ENCODE data around the gene SLC22A5.

Gene SLC22A5

GRCh38 chr5:132381614-132382013 is 12.1 kb downstream of the SLC22A5 start:
- H3K9me3 ChIP-seq (ENCODE audit: insufficient read depth, low read length, severe bottlenecking) = no peaks in the 10 kb centered on the region
- DNase-seq (no peak), ATAC-seq (ENCODE audit: insufficient read depth, low read depth) (no peak)
- H3K9ac ChIP-seq (ENCODE audit: low read depth, low read length) = no peak overlapping the region
- no peaks in the 10 kb centered on the region for H3K36me3 ChIP-seq (ENCODE audit: insufficient read depth, low read length)
- H3K4me1 ChIP-seq (ENCODE audit: insufficient read depth, low read length) = peaks cover 11% of the 10 kb centered on the region
- H3K27ac ChIP-seq (ENCODE audit: low read length) = no peak overlapping the region
- H3K4me2 ChIP-seq (ENCODE audit: insufficient read depth, low read length) = no peak overlapping the region
- H3K27me3 ChIP-seq (ENCODE audit: insufficient read depth, low read length, poor library complexity) = no peaks in the 10 kb centered on the region
- no peak overlapping the region for H2AFZ ChIP-seq (ENCODE audit: low read depth, low read length)
- TF ChIP-seq CTCF (IDR thresholded peaks at IDR 0.05; ENCODE audit: borderline replicate concordance, extremely low read depth, low read length, poor library complexity, severe bottlenecking) (no peak), EZH2 (IDR thresholded peaks at IDR 0.05; ENCODE audit: borderline replicate concordance, low read depth, low read length, severe bottlenecking) (no peak)
- no peaks in the 10 kb centered on the region for H4K20me1 ChIP-seq (ENCODE audit: insufficient read depth, low read length)
- H3K4me3 ChIP-seq (ENCODE audit: low read depth in 1 of 2, low read length in 2 of 2) = no peak overlapping the region
- no peaks in the 10 kb centered on the region for H3K79me2 ChIP-seq (ENCODE audit: insufficient read depth, low read length)

- no peaks in the 10 kb centered on the region for H3K79me2 ChIP-seq (ENCODE audit: insufficient read depth, low read length)
- ATAC-seq (ENCODE audit: insufficient read depth, low read depth) (no peak), DNase-seq (no peak)
- no peaks in the 10 kb centered on the region for H3K9me3 ChIP-seq (ENCODE audit: insufficient read depth, low read length, severe bottlenecking)
- H3K27me3 ChIP-seq (ENCODE audit: insufficient read depth, low read length, poor library complexity) = no peaks in the 10 kb centered on the region
- no peak overlapping the region for H3K4me2 ChIP-seq (ENCODE audit: insufficient read depth, low read length)
- no peaks in the 10 kb centered on the region for H3K36me3 ChIP-seq (ENCODE audit: insufficient read depth, low read length)
- peaks cover 26% of the 10 kb centered on the region for H3K4me1 ChIP-seq (ENCODE audit: insufficient read depth, low read length)
- H4K20me1 ChIP-seq (ENCODE audit: insufficient read depth, low read length) = no peaks in the 10 kb centered on the region
- H3K27ac ChIP-seq (ENCODE audit: low read length) = no peak overlapping the region
- H3K9ac ChIP-seq (ENCODE audit: low read depth, low read length) = no peak overlapping the region
- no peak overlapping the region for H2AFZ ChIP-seq (ENCODE audit: low read depth, low read length)
- no peak overlapping the region for H3K4me3 ChIP-seq (ENCODE audit: low read depth in 1 of 2, low read length in 2 of 2)
- TF ChIP-seq CTCF (IDR thresholded peaks at IDR 0.05; ENCODE audit: borderline replicate concordance, extremely low read depth, low read length, poor library complexity, severe bottlenecking) (no peak), EZH2 (IDR thresholded peaks at IDR 0.05; ENCODE audit: borderline replicate concordance, low read depth, low read length, severe bottlenecking) (no peak)
These were observed 13.8 kb downstream of the SLC22A5 start for GRCh38 chr5:132383261-132383660.

GRCh38 chr5:132383984-132384383 is 14.5 kb downstream of the SLC22A5 start:
- Histone ChIP-seq H3K4me2 (ENCODE audit: insufficient read depth, low read length) (no peak overlapping the region), H3K9ac (ENCODE audit: low read depth, low read length) (no peak overlapping the region), H2AFZ (ENCODE audit: low read depth, low read length) (no peak overlapping the region), H3K27me3 (ENCODE audit: insufficient read depth, low read length, poor library complexity) (no peaks in the 10 kb centered on the region), H3K36me3 (ENCODE audit: insufficient read depth, low read length) (no peaks in the 10 kb centered on the region), H3K4me1 (ENCODE audit: insufficient read depth, low read length) (peaks cover 26% of the 10 kb centered on the region), H3K4me3 (ENCODE audit: low read depth in 1 of 2, low read length in 2 of 2) (no peak overlapping the region), H3K27ac (ENCODE audit: low read length) (no peak overlapping the region), H4K20me1 (ENCODE audit: insufficient read depth, low read length) (no peaks in the 10 kb centered on the region), H3K79me2 (ENCODE audit: insufficient read depth, low read length) (no peaks in the 10 kb centered on the region), H3K9me3 (ENCODE audit: insufficient read depth, low read length, severe bottlenecking) (no peaks in the 10 kb centered on the region)
- DNase-seq = no peak
- TF ChIP-seq CTCF (IDR thresholded peaks at IDR 0.05; ENCODE audit: borderline replicate concordance, extremely low read depth, low read length, poor library complexity, severe bottlenecking) (no peak), EZH2 (IDR thresholded peaks at IDR 0.05; ENCODE audit: borderline replicate concordance, low read depth, low read length, severe bottlenecking) (no peak)
- no peak for ATAC-seq (ENCODE audit: insufficient read depth, low read depth)

GRCh38 chr5:132384506-132385050 is 15.1 kb downstream of the SLC22A5 start:
- H3K27ac ChIP-seq (ENCODE audit: low read length) = no peak overlapping the region
- ATAC-seq (ENCODE audit: insufficient read depth, low read depth) (no peak), DNase-seq (no peak)
- no peaks in the 10 kb centered on the region for H3K79me2 ChIP-seq (ENCODE audit: insufficient read depth, low read length)
- no peak overlapping the region for H3K9ac ChIP-seq (ENCODE audit: low read depth, low read length)
- no peaks in the 10 kb centered on the region for H4K20me1 ChIP-seq (ENCODE audit: insufficient read depth, low read length)
- H2AFZ ChIP-seq (ENCODE audit: low read depth, low read length) = no peak overlapping the region
- TF ChIP-seq EZH2 (IDR thresholded peaks at IDR 0.05; ENCODE audit: borderline replicate concordance, low read depth, low read length, severe bottlenecking) = no peak
- no peak for TF ChIP-seq CTCF (IDR thresholded peaks at IDR 0.05; ENCODE audit: borderline replicate concordance, extremely low read depth, low read length, poor library complexity, severe bottlenecking)
- no peaks in the 10 kb centered on the region for H3K27me3 ChIP-seq (ENCODE audit: insufficient read depth, low read length, poor library complexity)
- H3K4me2 ChIP-seq (ENCODE audit: insufficient read depth, low read length) = no peak overlapping the region
- H3K4me3 ChIP-seq (ENCODE audit: low read depth in 1 of 2, low read length in 2 of 2) = no peak overlapping the region
- no peaks in the 10 kb centered on the region for H3K9me3 ChIP-seq (ENCODE audit: insufficient read depth, low read length, severe bottlenecking)
- no peaks in the 10 kb centered on the region for H3K36me3 ChIP-seq (ENCODE audit: insufficient read depth, low read length)
- peaks cover 26% of the 10 kb centered on the region for H3K4me1 ChIP-seq (ENCODE audit: insufficient read depth, low read length)
